NCI-H1436 treated with DMSO at 0.1 percent for 48 hours (cell line): ENCODE results near the gene CRYGN.

ENCODE experiments used
- DNase-seq: peaks from one replicate; lab custom pipeline; 2025; lab: John Stamatoyannopoulos, UW

CRYGN gene

GRCh38 chr7:151426904-151427704, 12.8 kb downstream of the CRYGN start:
- DNase-seq: no peak

- no peak for DNase-seq
Measured at GRCh38 chr7:151426441-151426903, 13.5 kb downstream of the CRYGN start.

GRCh38 chr7:151425670-151426440, 14.1 kb downstream of the CRYGN start:
- no peak for DNase-seq

- no peak for DNase-seq
Measured at GRCh38 chr7:151424799-151425198, 15.1 kb downstream of the CRYGN start.

GRCh38 chr7:151423936-151424335, 16.0 kb downstream of the CRYGN start:
- no peak for DNase-seq

- DNase-seq: no peak
Measured at GRCh38 chr7:151423226-151423625, 16.7 kb downstream of the CRYGN start.

- DNase-seq: no peak
Measured at GRCh38 chr7:151422212-151422611, 17.7 kb downstream of the CRYGN start.

- no peak for DNase-seq
Measured at GRCh38 chr7:151420144-151420543, 19.8 kb downstream of the CRYGN start.

GRCh38 chr7:151416941-151417315, 23.0 kb downstream of the CRYGN start:
- DNase-seq: no peak

- DNase-seq: no peak
Measured at GRCh38 chr7:151416112-151416940, 23.6 kb downstream of the CRYGN start.

- no peak for DNase-seq
Measured at GRCh38 chr7:151415375-151416105, 24.4 kb downstream of the CRYGN start.

GRCh38 chr7:151413241-151413640, 26.7 kb downstream of the CRYGN start:
- no peak for DNase-seq

GRCh38 chr7:151412318-151412717, 27.6 kb downstream of the CRYGN start:
- no peak for DNase-seq

GRCh38 chr7:151411551-151411950, 28.4 kb downstream of the CRYGN start:
- DNase-seq: no peak

GRCh38 chr7:151410405-151411390, 29.2 kb downstream of the CRYGN start:
- no peak for DNase-seq

GRCh38 chr7:151409667-151410404, 30.1 kb downstream of the CRYGN start, which contains the start of gene WDR86:
TSS of gene WDR86 (minus strand) at chr7:151410038. CDS start at chr7:151409589, 449 bp downstream.
- DNase-seq: no peak

- no peak for DNase-seq
Measured at GRCh38 chr7:151408839-151409666, 30.9 kb downstream of the CRYGN start.

GRCh38 chr7:151408498-151408838, 31.5 kb downstream of the CRYGN start:
- DNase-seq: no peak
